ENCODE measurements around the gene TCF4.

Gene TCF4

GRCh38 chr18:55314615-55315237 lies 273.3 kb downstream of the TCF4 start:
- DNase-seq = no peak

GRCh38 chr18:55314031-55314430 lies 274.0 kb downstream of the TCF4 start:
- no peak for DNase-seq

- no peak for DNase-seq
Measured at GRCh38 chr18:55310863-55311262, 277.1 kb downstream of the TCF4 start.

- DNase-seq = no peak
Measured at GRCh38 chr18:55310044-55310676, 277.8 kb downstream of the TCF4 start.

- no peak for DNase-seq
Measured at GRCh38 chr18:55309249-55309648, 278.7 kb downstream of the TCF4 start.

GRCh38 chr18:55307505-55307904 lies 280.5 kb downstream of the TCF4 start:
- DNase-seq = no peak

- DNase-seq = no peak
Measured at GRCh38 chr18:55306359-55307024, 281.5 kb downstream of the TCF4 start.

- DNase-seq = no peak
Measured at GRCh38 chr18:55302167-55302833, 285.7 kb downstream of the TCF4 start.

GRCh38 chr18:55301824-55302166 lies 286.2 kb downstream of the TCF4 start:
- DNase-seq = no peak

- DNase-seq = no peak
Measured at GRCh38 chr18:55300936-55301531, 287.0 kb downstream of the TCF4 start.

GRCh38 chr18:55300421-55300935 lies 287.5 kb downstream of the TCF4 start:
- DNase-seq = no peak

GRCh38 chr18:55296778-55297177 lies 291.2 kb downstream of the TCF4 start:
- no peak for DNase-seq

GRCh38 chr18:55296115-55296514 lies 291.9 kb downstream of the TCF4 start:
- no peak for DNase-seq

GRCh38 chr18:55290898-55291297 lies 297.1 kb downstream of the TCF4 start:
- DNase-seq = no peak

- DNase-seq = no peak
Measured at GRCh38 chr18:55289775-55290174, 298.2 kb downstream of the TCF4 start.

- no peak for DNase-seq
Measured at GRCh38 chr18:55289048-55289447, 298.9 kb downstream of the TCF4 start.

GRCh38 chr18:55287935-55288868 lies 299.8 kb downstream of the TCF4 start:
- no peak for DNase-seq

GRCh38 chr18:55287149-55287806 lies 300.7 kb downstream of the TCF4 start:
- no peak for DNase-seq

- no peak for DNase-seq
Measured at GRCh38 chr18:55286257-55286825, 301.7 kb downstream of the TCF4 start.

- no peak for DNase-seq
Measured at GRCh38 chr18:55284614-55285013, 303.4 kb downstream of the TCF4 start.

GRCh38 chr18:55283309-55283708 lies 304.7 kb downstream of the TCF4 start:
- DNase-seq = no peak
